Astrocyte (in vitro differentiated cells and primary cell): ENCODE data around the gene ERVW-1. TPM values are rescaled to one million over a fixed set of nuclear protein-coding genes. Genes with fewer than 3 reads are reported as not detected.

Source experiments
- total RNA-seq: library from RNA; stranded (reverse); gene quantifications from 2 replicates; pipeline ENCODE4 v1.2.1, GENCODE V29; 2021

ERVW-1 gene
- total RNA-seq, 1 donor from 2014 or later: not detected

Other genes with a start within 250 kb of the ERVW-1 start
- gene KRIT1, start 232.0 kb downstream of the ERVW-1 start, total RNA-seq: 25.9 and 33.9 TPM in 2 replicates
- gene ANKIB1, start 232.0 kb downstream of the ERVW-1 start, total RNA-seq: 83.3 and 86.1 TPM in 2 replicates
- 22.5 and 23.1 TPM in 2 replicates for gene GATAD1, start 30.5 kb downstream of the ERVW-1 start, total RNA-seq
- gene PEX1, start 50.6 kb upstream of the ERVW-1 start, total RNA-seq: 6.5 and 7.1 TPM in 2 replicates
- 9.7 and 10.3 TPM in 2 replicates for gene RBM48, start 50.8 kb upstream of the ERVW-1 start, total RNA-seq
- gene FAM133B, start 112.4 kb upstream of the ERVW-1 start, total RNA-seq: 20.4 and 26.1 TPM in 2 replicates